IMR-90 (cell line): ENCODE data around the gene TENM4. TPM values are rescaled to one million over a fixed set of nuclear protein-coding genes. Genes with fewer than 3 reads are reported as not detected.

Experiments used
- ATAC-seq: fragments of 200-7000 bp; cut with Tn5 transposase; 2 replicates; pipeline ENCODE4 v1.9.1; 2020; ENCODE audit warnings: low read depth, mild to moderate bottlenecking, moderate library complexity
- BruUV-seq: library from RNA; stranded (reverse); fragments of 400-500 nt; replicated peaks from 2 replicates; lab custom pipeline; 2021; lab: Mats Ljungman, UMichigan
- CTCF ChIA-PET: fragments of 300-600 bp; formaldehyde crosslinking; extraction: SDS; loops from one replicate; lab custom pipeline; 2021; ENCODE audit warnings: antibody characterized with exemption; lab: Yijun Ruan, JAX
- POLR2A ChIA-PET: fragments of 300-600 bp; sonication (Branson Sonifier 250); formaldehyde crosslinking; loops from one replicate; lab custom pipeline; 2022; ENCODE audit warnings: antibody characterized with exemption; ENCODE audit not compliant: unreplicated experiment; lab: Charles Lee
- DNase-seq: peaks from one replicate; pipeline ENCODE4 v3.0.0; 2013
- H2AFZ ChIP-seq: replicated peaks from 2 replicates; pipeline ENCODE3; 2013; ENCODE audit warnings: low read length, mild to moderate bottlenecking; ENCODE audit not compliant: poor library complexity
- H2AK5ac ChIP-seq: 2 replicates; pipeline ENCODE4 v1.6.1; 2013; ENCODE audit warnings: low read depth, low read length, inconsistent platforms
- H2AK9ac ChIP-seq: replicated peaks from 2 replicates; pipeline ENCODE3; 2013; ENCODE audit warnings: mild to moderate bottlenecking, low read depth, low read length, moderate library complexity; ENCODE audit not compliant: poor library complexity
- H2BK120ac ChIP-seq: 2 replicates; pipeline ENCODE4 v1.6.1; 2013; ENCODE audit warnings: low read depth, low read length, inconsistent platforms
- H2BK15ac ChIP-seq: 3 replicates; pipeline ENCODE4 v1.6.1; 2013; ENCODE audit warnings: low read depth, low read length, inconsistent platforms
- H2BK20ac ChIP-seq: 2 replicates; pipeline ENCODE4 v1.6.1; 2013; ENCODE audit warnings: low read depth, mild to moderate bottlenecking, inconsistent platforms, low read length, moderate library complexity
- H2BK5ac ChIP-seq: 2 replicates; pipeline ENCODE4 v1.6.1; 2013; ENCODE audit warnings: mild to moderate bottlenecking, low read depth, low read length, inconsistent platforms; ENCODE audit not compliant: poor library complexity, severe bottlenecking
- H3K14ac ChIP-seq: replicated peaks from 2 replicates; pipeline ENCODE4 v1.6.1; 2013; ENCODE audit warnings: low read depth, low read length, inconsistent platforms
- H3K18ac ChIP-seq: 2 replicates; pipeline ENCODE4 v1.6.1; 2013; ENCODE audit warnings: low read depth, low read length, control low read depth
- H3K23ac ChIP-seq: 2 replicates; pipeline ENCODE4 v1.6.1; 2013; ENCODE audit warnings: low read depth, low read length, inconsistent platforms
- H3K27ac ChIP-seq: 2 replicates; pipeline ENCODE4 v1.5.1; 2013; ENCODE audit warnings: mild to moderate bottlenecking, control low read depth, low read length; ENCODE audit not compliant: insufficient read depth
- H3K27me3 ChIP-seq: 2 replicates; pipeline ENCODE4 v1.6.1; 2013; ENCODE audit warnings: low read length; ENCODE audit not compliant: control insufficient read depth, insufficient read depth
- H3K36me3 ChIP-seq: 2 replicates; pipeline ENCODE4 v1.6.1; 2013; ENCODE audit warnings: low read length, mixed read lengths; ENCODE audit not compliant: control insufficient read depth, insufficient read depth
- H3K4ac ChIP-seq: 2 replicates; pipeline ENCODE4 v1.6.1; 2013; ENCODE audit warnings: low read depth, low read length, inconsistent platforms
- H3K4me1 ChIP-seq: 2 replicates; pipeline ENCODE4 v1.6.1; 2013; ENCODE audit warnings: low read length, mixed read lengths; ENCODE audit not compliant: control insufficient read depth, insufficient read depth
- H3K4me2 ChIP-seq: 2 replicates; pipeline ENCODE4 v1.6.1; 2013; ENCODE audit warnings: low read depth, mild to moderate bottlenecking, control low read depth, low read length, moderate library complexity
- H3K4me3 ChIP-seq: 2 replicates; pipeline ENCODE4 v1.5.1; 2013; ENCODE audit warnings: low read depth, mild to moderate bottlenecking, control low read depth, low read length, moderate library complexity; ENCODE audit not compliant: insufficient read depth
- H3K56ac ChIP-seq: 2 replicates; pipeline ENCODE4 v1.6.1; 2013; ENCODE audit warnings: low read length, inconsistent platforms; ENCODE audit not compliant: insufficient read depth; ENCODE audit errors: extremely low read depth
- H3K79me1 ChIP-seq, 2 experiments: 2 replicates each; pipeline ENCODE4 v1.6.1; 2013; ENCODE audit warnings: low read length in 2 of 2, inconsistent platforms in 1 of 2, low read depth in 1 of 2
- H3K9ac ChIP-seq: 2 replicates; pipeline ENCODE4 v1.6.1; 2013; ENCODE audit warnings: low read depth, low read length, control low read depth
- H3K9me1 ChIP-seq: 2 replicates; pipeline ENCODE4 v1.6.1; 2013; ENCODE audit warnings: low read length, inconsistent platforms; ENCODE audit not compliant: insufficient read depth
- H3K9me3 ChIP-seq: 2 replicates; pipeline ENCODE4 v1.6.1; 2013; ENCODE audit warnings: low read length; ENCODE audit not compliant: control insufficient read depth, insufficient read depth
- H4K20me1 ChIP-seq: 2 replicates; pipeline ENCODE4 v1.6.1; 2013; ENCODE audit warnings: low read length, inconsistent platforms; ENCODE audit not compliant: insufficient read depth
- H4K5ac ChIP-seq: 2 replicates; pipeline ENCODE4 v1.6.1; 2013; ENCODE audit warnings: mild to moderate bottlenecking, low read depth, low read length, control low read depth
- H4K8ac ChIP-seq, 2 experiments: 2 replicates each; pipeline ENCODE4 v1.6.1; 2013; ENCODE audit warnings: low read depth in 2 of 2, low read length in 2 of 2, control low read depth in 1 of 2, inconsistent platforms in 1 of 2
- H4K91ac ChIP-seq: 2 replicates; pipeline ENCODE4 v1.6.1; 2013; ENCODE audit warnings: low read depth, low read length, inconsistent platforms; ENCODE audit not compliant: insufficient read depth
- BHLHE40 ChIP-seq: fragments of 150-350 bp; IDR thresholded peaks from 2 replicates; pipeline ENCODE4 v1.6.1; 2016; ENCODE audit warnings: mild to moderate bottlenecking, low read depth, low read length
- CEBPB ChIP-seq: IDR thresholded peaks from 2 replicates; pipeline ENCODE4 v1.6.1; 2012; ENCODE audit warnings: low read depth, low read length, improper control_type of control experiment
- CHD1 ChIP-seq: IDR thresholded peaks from 2 replicates; pipeline ENCODE4 v1.6.1; 2012; ENCODE audit warnings: low read depth, low read length, improper control_type of control experiment
- CTCF ChIP-seq: conservative IDR thresholded peaks from 2 replicates; pipeline ENCODE4 v1.5.1; 2012; ENCODE audit warnings: mild to moderate bottlenecking, low read depth, low read length, improper control_type of control experiment
- FOS ChIP-seq: fragments of 150-350 bp; IDR thresholded peaks from 2 replicates; pipeline ENCODE4 v1.6.1; 2016; ENCODE audit warnings: low read depth, low read length
- MAFK ChIP-seq: IDR thresholded peaks from 2 replicates; pipeline ENCODE4 v1.6.1; 2012; ENCODE audit warnings: low read depth, low read length, improper control_type of control experiment
- MAZ ChIP-seq: IDR thresholded peaks from 2 replicates; pipeline ENCODE4 v1.6.1; 2012; ENCODE audit warnings: low read depth, mild to moderate bottlenecking, low read length, improper control_type of control experiment, moderate library complexity, borderline replicate concordance
- MXI1 ChIP-seq: IDR thresholded peaks from 2 replicates; pipeline ENCODE4 v1.6.1; 2012; ENCODE audit warnings: low read depth, mild to moderate bottlenecking, low read length, moderate library complexity, borderline replicate concordance
- NFE2L2 ChIP-seq: fragments of 150-350 bp; IDR thresholded peaks from 2 replicates; pipeline ENCODE4 v1.6.1; 2016; ENCODE audit warnings: low read depth, mild to moderate bottlenecking, low read length
- POLR2A ChIP-seq: IDR thresholded peaks from 2 replicates; pipeline ENCODE4 v1.6.1; 2012; ENCODE audit warnings: mild to moderate bottlenecking, low read depth, low read length
- RAD21 ChIP-seq: IDR thresholded peaks from 2 replicates; pipeline ENCODE4 v1.6.1; 2012; ENCODE audit warnings: low read length, improper control_type of control experiment
- RFX5 ChIP-seq: IDR thresholded peaks from 2 replicates; pipeline ENCODE4 v1.8.0; 2012; ENCODE audit warnings: low read depth, mild to moderate bottlenecking, low read length, moderate library complexity
- SMC3 ChIP-seq: fragments of 150-350 bp; IDR thresholded peaks from 2 replicates; pipeline ENCODE4 v1.6.1; 2016; ENCODE audit warnings: low read depth, mild to moderate bottlenecking, antibody characterized with exemption, low read length, moderate library complexity
- WGBS, 2 experiments: methylation state at CpG; one replicate each; pipeline versions ENCODE4 v1.1.5 to v1.1.7; 2013; ENCODE audit warnings: missing lambda C conversion rate in 2 of 2; ENCODE audit not compliant: insufficient read length in 1 of 2; ENCODE audit errors: extremely low coverage in 2 of 2; 5-methylcytosine and 5-hydroxymethylcytosine counted together
- dilution Hi-C: fragments of 300-500 bp; cut with HindIII; formaldehyde crosslinking; loops from one replicate; pipeline ENCODE4 v1.14.3; 2018; ENCODE audit warnings: low sequenced_read_pairs; ENCODE audit not compliant: unreplicated experiment
- in situ Hi-C: fragments of 300-500 bp; cut with MboI; formaldehyde crosslinking; loops from 3 replicates; pipeline ENCODE4 v1.14.3; 2019; ENCODE audit warnings: low sequenced_read_pairs, inconsistent platforms, mixed read lengths
- intact Hi-C: fragments of 100-400 bp; cut with micrococcal nuclease; formaldehyde crosslinking; loops from 2 replicates; pipeline ENCODE4 v1.10.0; 2022
- polyA plus RNA-seq, 3 experiments: library from polyadenylated mRNA; depleted of rRNA; stranded (reverse); fragments of >200 nt; gene quantifications; 2 replicates each; pipeline ENCODE4 v1.2.3, GENCODE V29; 2012; ENCODE audit warnings: low replicate concordance in 1 of 3
- total RNA-seq: library from RNA; depleted of rRNA; stranded (reverse); fragments of >200 nt; gene quantifications from 2 replicates; pipeline ENCODE4 v1.2.3, GENCODE V29; 2012
- TF ChIP-seq, protein P1 (sequence below): fragments of 150-350 bp; IDR thresholded peaks from 2 replicates; pipeline ENCODE4 v1.6.1; 2016; ENCODE audit warnings: low read depth, mild to moderate bottlenecking, low read length, moderate library complexity, borderline replicate concordance
- TF ChIP-seq, protein P2 (sequence below): fragments of 150-350 bp; IDR thresholded peaks from 2 replicates; pipeline ENCODE4 v1.6.1; 2017; ENCODE audit warnings: mild to moderate bottlenecking, antibody characterized with exemption, low read length, low read depth

The TENM4 gene
- total and polyA plus RNA-seq, 2 of the 4 experiments (the other 2 are of a cell fraction): 7.4 to 9.0 TPM

DNA sequence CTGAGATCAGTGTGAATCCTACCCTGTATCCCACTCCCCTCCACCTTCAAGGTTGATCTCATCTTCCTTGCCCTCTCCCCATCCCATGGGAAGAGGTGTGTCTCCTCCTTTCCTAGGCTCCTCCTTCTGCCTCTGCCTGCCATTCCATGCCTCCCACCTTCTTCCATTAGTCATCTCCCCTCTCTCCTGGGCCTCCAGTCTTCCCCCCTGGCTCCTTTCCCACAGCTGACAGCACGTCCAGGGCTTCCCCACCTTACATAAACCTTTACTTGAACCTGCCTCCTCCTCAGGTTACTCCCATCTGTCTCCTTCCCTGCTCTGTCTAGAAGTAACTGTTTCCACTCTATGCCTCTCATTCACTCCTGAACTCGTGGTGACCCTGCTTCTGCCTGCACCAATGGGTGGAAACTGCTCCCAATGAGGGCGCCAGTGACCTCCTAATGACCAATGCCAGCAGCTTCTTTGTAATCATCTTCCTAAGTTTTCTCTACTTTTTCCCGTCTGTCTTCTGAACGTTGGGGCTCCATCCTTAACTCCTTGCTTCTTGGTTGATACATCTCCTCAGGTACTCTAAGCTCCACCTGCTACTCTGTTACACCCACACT, 599.3 kb downstream of the TENM4 start:
- Histone ChIP-seq H3K14ac (peak overlapping the region; percentile 71; the same call in 1 of the 2 replicates), H3K18ac (peak overlapping the region; percentile 99), H2BK20ac (peak overlapping the region; percentile 2), H3K9ac (no peak overlapping the region; the same call in 1 of the 2 replicates), H3K9me3 (no peaks in the 10 kb centered on the region), H3K27ac (peak overlapping the region; percentile 98; the same call in 1 of the 2 replicates), H3K27me3 (no peaks in the 10 kb centered on the region), H3K9me1 (peaks cover 6% of the 10 kb centered on the region), H3K79me1 (no peaks in the 10 kb centered on the region), H4K8ac (peak overlapping the region in 1 of 2 experiments; percentile 40; a peak in 1 of 4 replicates), H2AK5ac (peak overlapping the region; percentile 73), H2BK5ac (peak overlapping the region; percentile 26), H4K91ac (peak overlapping the region; percentile 65; the same call in 1 of the 2 replicates), H2AFZ (peak overlapping the region; percentile 38), H4K20me1 (no peaks in the 10 kb centered on the region), H3K4ac (peak overlapping the region; percentile 68), H3K36me3 (peaks cover 3% of the 10 kb centered on the region; the same call in 1 of the 2 replicates), H3K56ac (no peak overlapping the region), H2AK9ac (peak overlapping the region; percentile 79), H3K4me1 (peaks cover 13% of the 10 kb centered on the region), H3K23ac (peak overlapping the region; percentile 68), H2BK120ac (peak overlapping the region; percentile 86), H3K4me3 (no peak overlapping the region), H2BK15ac (peak overlapping the region; percentile 48; the same call in 1 of the 3 replicates), H3K4me2 (no peak overlapping the region; the same call in 1 of the 2 replicates), H4K5ac (peak overlapping the region; percentile 98)
- dilution Hi-C loops: no loop called here
- ATAC-seq (no peak), DNase-seq (peak; percentile 46)
- no TSS peak for BruUV-seq
- WGBS, 2 experiments: 83% methylated on average over 4 of the region's 5 CpGs; no CpG with 5 or more reads in 1 of the 2 experiments
- intact Hi-C loops: loop anchor here (2.0 kb wide), 1 partner anchor 41 kb away; no protein-coding TSS in a partner anchor
- POLR2A ChIA-PET: no interaction called here
- in situ Hi-C loops: no loop called here
- CTCF ChIA-PET: interaction anchor here (0.8 to 1.3 kb wide), 2 partner anchors 9 to 126 kb away, joined by 3 read pairs; no protein-coding TSS in a partner anchor
- TF ChIP-seq FOS (no peak), POLR2A (no peak), RFX5 (no peak), NFE2L2 (no peak), SMC3 (no peak), CTCF (no peak), MAZ (no peak), RAD21 (no peak), CEBPB (no peak), MAFK (no peak), MXI1 (no peak), BHLHE40 (no peak), CHD1 (no peak)
- TF ChIP-seq, protein P1, sequence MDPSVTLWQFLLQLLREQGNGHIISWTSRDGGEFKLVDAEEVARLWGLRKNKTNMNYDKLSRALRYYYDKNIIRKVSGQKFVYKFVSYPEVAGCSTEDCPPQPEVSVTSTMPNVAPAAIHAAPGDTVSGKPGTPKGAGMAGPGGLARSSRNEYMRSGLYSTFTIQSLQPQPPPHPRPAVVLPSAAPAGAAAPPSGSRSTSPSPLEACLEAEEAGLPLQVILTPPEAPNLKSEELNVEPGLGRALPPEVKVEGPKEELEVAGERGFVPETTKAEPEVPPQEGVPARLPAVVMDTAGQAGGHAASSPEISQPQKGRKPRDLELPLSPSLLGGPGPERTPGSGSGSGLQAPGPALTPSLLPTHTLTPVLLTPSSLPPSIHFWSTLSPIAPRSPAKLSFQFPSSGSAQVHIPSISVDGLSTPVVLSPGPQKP: no peak
- TF ChIP-seq, protein P2, sequence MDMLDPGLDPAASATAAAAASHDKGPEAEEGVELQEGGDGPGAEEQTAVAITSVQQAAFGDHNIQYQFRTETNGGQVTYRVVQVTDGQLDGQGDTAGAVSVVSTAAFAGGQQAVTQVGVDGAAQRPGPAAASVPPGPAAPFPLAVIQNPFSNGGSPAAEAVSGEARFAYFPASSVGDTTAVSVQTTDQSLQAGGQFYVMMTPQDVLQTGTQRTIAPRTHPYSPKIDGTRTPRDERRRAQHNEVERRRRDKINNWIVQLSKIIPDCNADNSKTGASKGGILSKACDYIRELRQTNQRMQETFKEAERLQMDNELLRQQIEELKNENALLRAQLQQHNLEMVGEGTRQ: no peak
